Astrocyte (in vitro differentiated cells and primary cell): Measurements from ENCODE around the gene ARMH3.

ENCODE experiments used
- EZH2 ChIP-seq: IDR thresholded peaks from 2 replicates; pipeline ENCODE4 v1.6.1; 2012; ENCODE audit warnings: mild to moderate bottlenecking, low read length, inconsistent platforms; ENCODE audit not compliant: insufficient read depth
- TF ChIP-seq, protein P1 (sequence below): IDR thresholded peaks from 2 replicates; pipeline ENCODE4 v1.5.1; 2011; ENCODE audit warnings: low read depth, mild to moderate bottlenecking, inconsistent platforms, low read length, moderate library complexity; ENCODE audit not compliant: insufficient read depth

DNA sequence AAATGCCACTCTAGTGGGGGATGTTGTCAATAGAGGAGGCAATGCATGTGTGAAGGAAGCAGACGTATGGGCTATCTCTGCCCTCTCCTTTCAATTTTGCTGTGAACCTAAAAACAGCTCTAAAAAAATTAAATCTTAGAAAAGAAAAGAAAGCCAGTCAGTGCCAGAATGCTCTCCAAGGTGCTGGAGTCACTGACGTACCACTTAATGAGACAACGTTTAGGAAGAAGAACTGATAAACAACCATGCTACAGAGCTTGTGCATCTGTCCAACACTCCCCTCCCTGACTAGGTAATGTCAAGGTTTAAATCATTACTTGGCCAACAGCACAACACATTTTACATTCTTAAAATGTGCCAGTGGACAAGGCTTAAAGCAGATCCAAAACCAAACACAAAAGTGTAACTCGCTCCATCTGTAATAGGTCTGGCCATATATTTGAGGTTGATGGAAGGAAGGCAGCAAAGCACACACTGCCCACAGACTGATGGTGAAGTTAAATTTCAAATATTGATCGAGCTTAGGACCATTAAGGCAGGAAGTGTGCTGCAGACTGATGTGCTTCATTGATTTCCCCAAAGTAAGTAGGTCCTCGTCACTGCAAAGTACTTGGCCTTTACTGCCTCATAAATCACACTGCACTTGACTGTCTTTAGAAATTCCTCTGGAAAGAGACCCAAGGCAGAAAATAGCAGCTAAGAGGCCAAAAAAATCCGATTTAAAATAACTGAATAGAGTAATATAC is 15.5 kb downstream of the ARMH3 start:
- TF ChIP-seq, protein P1, sequence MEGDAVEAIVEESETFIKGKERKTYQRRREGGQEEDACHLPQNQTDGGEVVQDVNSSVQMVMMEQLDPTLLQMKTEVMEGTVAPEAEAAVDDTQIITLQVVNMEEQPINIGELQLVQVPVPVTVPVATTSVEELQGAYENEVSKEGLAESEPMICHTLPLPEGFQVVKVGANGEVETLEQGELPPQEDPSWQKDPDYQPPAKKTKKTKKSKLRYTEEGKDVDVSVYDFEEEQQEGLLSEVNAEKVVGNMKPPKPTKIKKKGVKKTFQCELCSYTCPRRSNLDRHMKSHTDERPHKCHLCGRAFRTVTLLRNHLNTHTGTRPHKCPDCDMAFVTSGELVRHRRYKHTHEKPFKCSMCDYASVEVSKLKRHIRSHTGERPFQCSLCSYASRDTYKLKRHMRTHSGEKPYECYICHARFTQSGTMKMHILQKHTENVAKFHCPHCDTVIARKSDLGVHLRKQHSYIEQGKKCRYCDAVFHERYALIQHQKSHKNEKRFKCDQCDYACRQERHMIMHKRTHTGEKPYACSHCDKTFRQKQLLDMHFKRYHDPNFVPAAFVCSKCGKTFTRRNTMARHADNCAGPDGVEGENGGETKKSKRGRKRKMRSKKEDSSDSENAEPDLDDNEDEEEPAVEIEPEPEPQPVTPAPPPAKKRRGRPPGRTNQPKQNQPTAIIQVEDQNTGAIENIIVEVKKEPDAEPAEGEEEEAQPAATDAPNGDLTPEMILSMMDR: no peak
- TF ChIP-seq EZH2: no peak
